Mesenteric fat pad (tissue), 1 donor: Measurements from ENCODE around the gene OR10H3. TPM values are rescaled to one million over a fixed set of nuclear protein-coding genes. Genes with fewer than 3 reads are reported as not detected.
"Not testable (repeated sequence)": the region's sequence is repeated elsewhere in the genome, so short reads cannot be mapped to it uniquely, and the experiment has no call there.

Experiments used
- DNase-seq: peaks from one replicate; pipeline ENCODE4 v3.0.0-alpha.2; 2020; ENCODE audit warnings: low spot score
- long read RNA-seq: library from polyadenylated mRNA; unstranded; transcript quantifications from one replicate; pipeline ENCODE4 v2.0.0, GENCODE V29; 2020
- total RNA-seq: library from RNA; stranded (reverse); fragmentation: NEBNext Ultra II Directional; extraction: Animal tissue kit (Norgen Biotek cat#: 25700); gene quantifications from one replicate; pipeline ENCODE4 v1.2.1, GENCODE V29; 2021
- donor health status: DM: yes; HTN: yes; CAD: no.

Gene OR10H3, protein sequence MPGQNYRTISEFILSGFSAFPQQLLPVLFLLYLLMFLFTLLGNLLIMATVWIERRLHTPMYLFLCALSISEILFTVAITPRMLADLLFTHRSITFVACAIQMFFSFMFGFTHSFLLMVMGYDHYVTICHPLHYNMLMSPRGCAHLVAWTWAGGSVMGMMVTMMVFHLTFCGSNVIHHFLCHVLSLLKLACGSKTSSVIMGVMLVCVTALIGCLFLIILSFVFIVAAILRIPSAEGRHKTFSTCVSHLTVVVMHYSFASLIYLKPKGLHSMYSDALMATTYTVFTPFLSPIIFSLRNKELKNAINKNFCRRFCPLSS
- not detected for total RNA-seq
- long read RNA-seq, result 0 reads

DNA sequence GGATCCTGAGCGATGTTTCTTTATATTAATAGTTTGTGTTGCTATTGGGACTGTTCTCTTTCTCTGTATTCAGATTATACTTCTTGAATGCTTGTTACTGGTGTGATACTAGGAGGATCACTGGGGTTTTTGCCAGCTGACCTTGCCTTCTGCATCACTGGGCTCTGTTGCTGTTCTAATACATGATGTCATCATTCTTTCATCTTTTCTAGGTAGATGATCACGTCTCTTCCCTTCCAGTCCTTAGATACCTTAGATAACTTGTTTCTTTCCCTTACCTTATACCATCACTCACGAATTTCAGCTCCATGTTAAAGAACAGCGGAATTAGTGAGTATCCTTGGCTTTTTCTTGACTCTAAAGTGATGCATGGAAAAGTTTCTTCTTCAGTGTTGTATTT is at the start of gene OR10H3:
OR10H3 (plus strand) TSS at position 264 of the 400 bp plus-strand sequence. CDS start 3,408 bp downstream, outside the sequence.
- DNase-seq, result no peak

DNA sequence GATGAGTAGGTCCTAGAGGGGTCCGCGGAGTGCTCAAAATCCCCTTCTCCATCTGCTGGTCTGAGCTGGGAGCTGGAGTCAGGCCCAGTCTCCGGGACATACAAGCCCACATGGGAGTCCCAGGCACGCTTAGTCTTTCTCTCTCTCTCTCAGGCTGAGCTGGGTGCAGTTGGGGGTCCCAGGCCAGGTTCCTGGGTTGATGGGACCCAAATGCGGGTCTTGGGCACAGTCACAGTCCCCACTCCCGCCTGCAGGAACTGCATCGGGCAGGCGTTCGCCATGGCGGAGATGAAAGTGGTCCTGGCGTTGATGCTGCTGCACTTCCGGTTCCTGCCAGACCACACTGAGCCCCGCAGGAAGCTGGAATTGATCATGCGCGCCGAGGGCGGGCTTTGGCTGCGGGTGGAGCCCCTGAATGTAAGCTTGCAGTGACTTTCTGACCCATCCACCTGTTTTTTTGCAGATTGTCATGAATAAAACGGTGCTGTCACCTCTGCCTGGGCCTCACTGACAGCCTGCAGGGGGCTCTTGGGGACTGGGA is 41.1 kb upstream of the OR10H3 start:
- DNase-seq, result no peak

DNA sequence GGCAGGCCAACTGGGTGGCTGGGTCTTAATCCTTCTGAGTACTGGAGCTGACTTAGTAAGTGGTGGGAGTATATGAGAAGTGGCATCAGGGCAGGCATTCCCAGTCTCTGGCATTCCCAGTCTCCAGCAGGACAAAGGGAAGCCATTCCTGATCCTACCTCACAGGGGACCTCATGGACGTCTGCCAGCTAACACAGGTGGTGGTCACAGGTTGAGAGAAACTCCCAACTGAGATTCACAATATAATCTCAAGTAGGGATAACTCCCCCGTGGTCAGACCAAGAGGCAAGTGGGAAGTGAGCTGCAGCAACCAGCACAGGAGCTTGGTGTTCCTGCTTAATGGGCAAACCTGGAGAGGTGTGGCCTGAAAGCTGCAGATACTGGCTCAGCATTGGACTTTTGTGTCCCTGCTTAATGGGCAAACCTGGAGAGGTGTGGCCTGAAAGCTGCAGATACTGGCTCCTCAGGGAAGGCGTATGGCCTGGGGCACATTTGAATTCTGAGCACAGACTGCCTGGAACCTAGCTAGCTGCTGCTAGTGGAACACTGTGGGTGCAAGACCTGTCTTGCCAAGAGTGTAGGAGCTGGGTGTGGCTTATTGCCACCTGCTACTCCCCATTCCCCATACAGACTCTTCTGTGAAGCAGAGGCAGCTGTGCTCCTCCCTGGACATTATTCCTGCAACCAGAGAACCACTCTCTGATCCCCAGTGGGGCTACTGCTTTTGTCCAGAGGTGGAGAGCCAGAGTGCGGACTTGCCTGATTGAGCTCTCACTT is 35.8 kb upstream of the OR10H3 start:
- no peak for DNase-seq

DNA sequence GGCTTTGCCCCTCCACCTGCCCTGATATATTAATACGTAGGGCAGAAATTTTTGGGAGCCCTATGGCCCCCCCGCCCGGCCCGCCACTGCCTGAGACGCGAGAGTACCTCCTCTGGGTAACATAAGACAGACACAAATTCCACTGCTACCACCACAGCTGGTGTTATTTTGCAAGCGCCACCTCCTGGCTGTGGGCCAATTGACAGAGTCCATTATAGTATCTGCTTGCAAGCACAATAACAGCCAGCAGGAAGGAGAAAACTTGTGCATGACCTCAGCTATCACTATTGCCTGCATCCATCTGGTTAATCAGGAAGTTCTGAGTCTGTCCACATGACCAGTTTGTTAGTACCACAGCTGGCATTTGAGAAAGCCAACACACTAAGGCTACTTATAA is 35.3 kb upstream of the OR10H3 start:
- no peak for DNase-seq

DNA sequence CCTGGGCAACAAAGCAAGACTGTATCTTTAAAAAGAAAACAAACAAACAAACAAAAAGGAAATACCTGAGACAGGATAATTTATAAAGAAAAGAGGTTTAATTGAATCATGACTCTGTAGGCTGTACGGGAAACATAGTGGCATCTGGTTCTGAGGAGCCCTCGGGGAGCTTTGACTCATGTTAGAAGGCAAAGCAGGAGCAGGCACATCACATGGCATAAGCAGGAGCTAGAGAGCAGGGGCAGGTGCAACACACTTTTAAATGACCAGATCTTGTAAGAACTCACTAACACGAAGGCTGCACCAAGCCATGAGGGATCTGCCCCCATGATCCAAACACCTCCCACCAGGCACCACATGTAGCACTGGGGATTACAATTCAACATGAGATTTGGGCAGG is 23.1 kb upstream of the OR10H3 start:
- no peak for DNase-seq

DNA sequence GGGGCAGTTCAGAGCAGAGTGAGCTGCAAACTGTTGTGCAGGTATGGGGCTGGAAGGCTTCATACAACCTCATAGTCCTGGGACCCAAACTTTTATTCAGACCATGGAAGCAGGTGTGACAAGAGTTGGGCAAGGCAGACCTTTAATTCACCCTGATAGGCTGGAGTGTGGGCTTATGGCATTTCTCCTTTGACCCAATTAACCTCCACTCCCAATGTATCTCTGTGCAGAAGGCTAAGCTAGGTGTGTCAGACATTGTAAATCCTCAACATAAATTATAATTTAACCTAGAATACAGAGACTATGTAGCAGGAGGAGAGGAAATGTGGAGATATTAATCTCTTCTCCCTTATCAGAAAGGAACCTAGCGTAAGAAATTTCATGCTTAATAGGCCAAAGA is 22.1 kb upstream of the OR10H3 start:
- no peak for DNase-seq

DNA sequence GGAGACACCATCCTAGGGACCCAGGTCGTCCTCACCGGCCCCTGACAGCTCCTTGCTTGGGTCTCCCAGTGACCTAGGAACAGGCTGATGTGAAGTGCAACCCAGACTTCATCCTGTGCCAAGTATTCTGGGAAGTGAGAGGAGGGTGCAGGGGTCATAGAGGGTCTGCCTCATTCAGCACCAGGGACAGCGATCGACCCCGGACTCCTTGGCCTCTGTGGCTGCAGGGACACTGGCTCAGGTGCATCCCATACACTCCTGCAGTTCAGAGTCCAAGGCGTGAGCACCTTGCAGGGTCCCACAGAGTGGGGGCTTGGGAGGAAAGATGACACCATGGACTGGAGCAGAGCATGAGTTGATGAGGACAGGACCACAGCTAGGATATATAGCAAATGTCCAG is 20.0 kb upstream of the OR10H3 start:
- no peak for DNase-seq

DNA sequence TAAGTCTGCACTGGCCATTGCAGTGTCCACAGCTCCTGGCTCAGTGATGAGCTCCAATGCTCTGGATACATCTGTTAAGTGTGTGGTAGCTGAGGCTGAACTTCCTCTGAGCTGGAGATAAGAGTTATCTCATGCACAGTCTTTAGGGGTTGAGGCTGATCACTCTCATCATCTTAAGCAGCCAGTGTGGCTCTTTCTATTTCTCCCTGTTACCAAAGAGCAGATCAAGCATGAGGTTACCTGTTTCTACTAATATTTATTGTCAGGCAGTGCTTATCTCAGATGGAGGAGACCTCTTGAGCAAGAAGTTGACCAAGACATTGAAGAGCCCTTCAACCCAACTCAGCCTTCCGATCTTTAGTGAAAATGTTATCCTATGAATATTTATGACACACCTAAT is 16.5 kb upstream of the OR10H3 start:
- no peak for DNase-seq

DNA sequence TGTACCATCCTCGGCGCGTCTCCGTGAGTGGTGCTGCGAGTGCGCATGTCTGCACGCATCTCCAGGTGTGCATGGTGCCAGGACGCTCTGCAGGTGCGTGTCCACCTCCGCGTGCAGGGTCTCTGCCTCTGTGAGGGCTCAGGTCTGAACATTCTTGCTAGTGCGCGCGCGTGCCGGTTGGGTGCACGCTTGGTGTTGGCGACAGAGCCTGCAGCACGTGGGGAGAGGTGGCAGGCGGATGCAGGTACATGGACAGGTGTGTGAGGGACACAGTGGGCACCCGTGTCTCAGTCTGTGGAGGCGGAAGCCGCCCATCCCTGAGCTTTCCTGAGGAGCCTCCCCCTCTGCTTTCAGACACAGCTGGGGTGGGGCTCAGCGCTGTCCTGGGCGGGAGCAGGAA is 14.8 kb upstream of the OR10H3 start:
- no peak for DNase-seq

DNA sequence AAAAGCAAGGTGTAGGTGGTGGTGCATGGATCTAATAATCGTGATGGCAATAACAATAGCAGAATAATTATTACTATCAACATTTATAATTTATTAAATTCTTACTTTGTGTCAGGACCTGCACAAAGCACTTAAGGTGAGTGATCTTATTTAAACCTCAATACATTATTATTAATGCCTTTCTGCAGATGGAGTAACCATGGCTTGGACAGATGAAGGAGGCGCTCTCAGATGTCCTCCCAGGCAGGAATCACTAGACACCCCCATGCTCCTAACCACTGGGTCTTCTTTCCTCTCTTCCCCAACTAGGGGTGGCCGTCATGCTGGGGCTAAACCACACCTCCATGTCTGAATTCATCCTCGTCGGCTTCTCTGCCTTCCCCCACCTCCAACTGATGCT is 10.1 kb upstream of the OR10H3 start, which contains the start of gene OR10H2:
OR10H2 (plus strand) TSS at position 301 of the 400 bp plus-strand sequence; CDS start at position 321, 20 bp downstream.
- DNase-seq, result no peak

DNA sequence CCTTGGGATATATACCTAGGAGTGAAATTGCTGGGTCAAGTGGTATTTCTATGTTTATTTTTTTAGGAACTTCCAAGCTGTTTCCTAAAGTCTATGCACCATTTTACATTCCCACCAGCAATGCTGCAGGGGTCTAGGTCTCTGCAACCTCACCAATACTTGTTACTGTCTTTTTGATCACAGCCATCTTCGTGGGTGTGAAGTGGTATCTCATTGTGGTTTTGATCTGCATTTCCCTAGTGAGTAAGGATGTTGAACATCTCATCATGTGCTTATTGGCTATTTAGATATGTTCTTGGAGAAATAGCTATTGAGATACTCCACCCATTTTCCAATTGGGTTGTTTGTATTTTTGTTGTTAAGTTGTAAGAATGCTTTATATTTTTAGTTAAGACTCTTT is 7.2 kb upstream of the OR10H3 start:
- DNase-seq, result no peak

DNA sequence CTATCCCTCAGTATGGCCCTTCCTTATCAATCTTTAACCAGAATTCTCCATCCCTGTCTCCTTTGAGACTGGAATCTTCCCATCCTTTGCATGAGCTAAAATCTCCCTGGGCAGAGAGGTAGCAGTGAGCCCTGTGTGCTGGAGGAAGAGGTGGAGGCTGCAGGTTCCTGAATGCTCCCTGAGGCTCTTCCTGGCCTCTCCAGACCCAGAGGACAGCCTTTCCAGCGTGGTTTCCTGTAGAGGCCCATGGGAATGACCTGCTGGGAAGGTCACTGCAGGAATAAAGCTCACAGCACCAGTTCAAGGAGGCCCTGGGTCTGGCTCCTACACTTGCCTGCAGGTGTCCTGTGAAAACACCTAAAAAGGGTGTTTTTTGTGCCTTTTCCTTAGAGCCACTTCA is 5.4 kb upstream of the OR10H3 start:
- no peak for DNase-seq

DNA sequence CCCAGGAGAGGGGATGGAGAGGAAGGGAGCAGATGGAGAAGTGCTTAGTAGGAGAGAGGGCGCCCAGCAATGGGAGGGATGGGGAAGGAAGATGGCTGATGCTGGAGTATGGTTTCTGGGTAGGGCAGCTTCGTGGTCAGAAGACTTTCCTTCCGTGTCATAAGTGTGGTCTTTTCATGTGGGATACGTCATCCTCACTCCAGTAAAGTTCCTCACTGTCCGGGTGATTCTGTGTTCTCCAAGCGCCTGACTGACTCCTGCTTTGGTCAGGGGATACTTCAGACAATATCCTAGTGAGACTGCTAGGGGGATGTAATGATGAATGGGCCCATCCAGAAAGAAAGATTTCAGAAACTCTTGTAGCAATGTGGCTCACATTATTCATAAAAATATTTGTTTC is 3.9 kb upstream of the OR10H3 start:
- no peak for DNase-seq

DNA sequence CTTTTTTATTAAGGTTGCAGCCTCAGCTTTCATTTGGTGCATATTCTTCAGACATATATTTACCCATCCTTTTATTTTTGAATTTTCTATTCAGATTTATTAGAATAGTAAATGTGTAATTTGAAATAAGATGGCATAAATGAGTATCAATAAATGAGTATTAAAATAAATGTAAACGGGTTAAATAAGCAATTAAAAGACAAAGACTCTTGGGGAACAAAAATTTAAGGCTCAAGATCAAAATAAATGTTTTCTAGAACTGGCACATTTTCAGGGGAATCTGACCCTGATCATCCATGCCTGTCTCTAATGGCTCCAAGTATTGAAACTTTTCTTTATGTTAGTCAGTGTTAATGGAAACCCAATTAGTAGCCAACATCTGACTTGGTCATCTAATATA is 3.0 kb downstream of the OR10H3 start:
- no peak for DNase-seq

DNA sequence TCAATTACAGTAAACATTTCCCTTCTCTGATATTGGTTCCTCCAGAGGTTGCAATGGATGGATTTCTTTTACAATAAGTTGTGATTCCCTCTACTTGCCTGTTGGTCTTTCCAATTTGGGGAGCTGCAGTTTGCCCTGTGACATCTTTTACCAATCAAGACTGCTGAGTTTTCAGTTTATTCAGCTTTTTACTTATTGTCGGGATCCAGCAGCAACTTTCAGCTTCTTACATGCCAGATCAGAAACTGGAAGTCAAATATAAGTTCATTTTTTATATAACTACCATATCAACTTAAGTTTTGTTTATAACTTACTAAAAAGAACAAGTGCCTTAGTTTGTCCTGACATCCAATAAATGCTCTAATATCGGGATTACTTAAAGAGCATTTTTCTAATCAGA is 10.5 kb downstream of the OR10H3 start:
- no peak for DNase-seq

DNA sequence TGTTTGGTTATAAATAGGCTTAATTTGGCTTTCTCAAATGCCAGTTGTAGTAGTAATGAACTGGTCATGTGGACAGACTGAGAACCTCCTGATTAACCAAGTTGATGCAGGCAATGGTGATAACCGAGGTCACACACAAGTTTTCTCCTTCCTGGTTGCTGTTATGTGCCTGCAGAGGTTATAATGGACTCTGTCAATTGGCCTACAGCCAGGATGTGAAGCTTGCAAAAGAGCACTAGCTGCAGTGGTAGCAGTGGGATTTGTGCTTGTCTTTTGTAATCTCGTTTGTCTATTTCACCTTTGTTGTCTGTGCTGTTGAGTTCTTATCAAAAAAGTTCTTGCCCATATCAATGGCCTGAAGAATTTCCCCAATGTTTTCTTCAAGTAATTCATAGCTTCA is 20.6 kb downstream of the OR10H3 start:
- no peak for DNase-seq

DNA sequence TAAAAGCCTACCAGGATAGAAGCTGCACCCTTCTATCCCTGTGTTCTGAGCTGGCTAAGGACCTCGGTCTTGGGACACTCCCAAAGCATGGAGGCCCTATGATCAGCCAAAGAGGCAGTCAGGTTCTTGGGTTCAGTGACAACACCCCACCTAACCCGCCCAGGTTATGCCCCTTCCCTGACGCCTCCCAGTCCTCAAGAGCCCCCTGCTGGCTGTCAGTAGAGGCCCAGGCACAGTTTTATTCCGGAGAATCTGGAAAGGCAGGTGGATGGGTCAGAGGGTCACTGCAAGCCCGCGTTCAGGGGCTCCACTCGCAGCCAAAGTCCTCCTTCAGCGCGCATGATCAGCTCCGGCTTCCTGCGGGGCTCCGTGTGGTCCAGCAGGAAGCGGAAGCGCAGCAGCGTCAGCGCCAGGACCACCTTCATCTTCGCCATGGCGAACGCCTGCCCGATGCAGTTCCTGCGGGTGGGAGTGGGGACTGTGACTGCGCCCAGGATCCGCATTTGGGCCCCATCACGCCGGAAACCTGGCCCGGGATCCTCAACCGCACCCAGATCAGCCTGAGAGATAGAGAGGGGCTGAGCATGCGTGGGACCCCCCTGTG is 22.3 kb downstream of the OR10H3 start:
- no peak for DNase-seq

DNA sequence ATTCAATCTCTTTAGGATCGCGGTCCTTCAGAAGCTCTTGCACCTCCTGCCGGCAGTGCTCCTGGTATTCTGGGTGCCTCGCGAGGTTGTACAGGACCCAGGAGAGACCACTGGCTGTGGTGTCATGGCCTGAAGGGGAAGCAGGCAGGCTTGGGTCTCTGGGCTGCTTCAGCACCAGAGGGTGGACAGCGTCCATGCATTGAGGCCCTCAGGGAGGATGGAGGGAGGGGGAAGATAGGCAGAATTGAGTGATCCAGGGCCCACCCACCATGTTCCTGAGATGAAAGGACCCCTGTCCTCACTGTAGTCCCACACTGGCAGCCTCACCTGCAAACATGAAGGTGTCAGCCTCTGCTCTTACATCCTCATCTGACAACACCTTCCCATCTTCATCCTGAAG is 31.8 kb downstream of the OR10H3 start:
- DNase-seq, result no peak

DNA sequence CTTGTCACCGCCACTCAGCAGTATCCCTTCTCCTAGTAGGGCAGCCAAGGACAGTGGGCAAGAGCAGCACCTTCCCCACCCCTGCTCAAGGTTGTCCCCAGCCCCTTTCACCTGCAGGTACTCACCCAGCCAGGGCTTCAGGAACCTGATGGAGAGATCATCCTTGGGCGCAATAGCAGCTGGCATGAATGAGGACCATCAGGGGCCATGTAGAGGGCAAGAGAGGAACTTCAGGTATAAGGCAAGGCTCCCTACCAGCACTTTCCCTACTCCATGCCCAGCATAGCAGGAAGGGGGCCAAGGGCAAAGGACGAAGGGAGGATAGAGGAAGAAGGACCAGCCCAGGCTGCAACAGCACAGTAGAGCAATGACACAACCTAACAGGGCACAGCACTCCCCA is 36.4 kb downstream of the OR10H3 start:
- not testable (repeated sequence) for DNase-seq

DNA sequence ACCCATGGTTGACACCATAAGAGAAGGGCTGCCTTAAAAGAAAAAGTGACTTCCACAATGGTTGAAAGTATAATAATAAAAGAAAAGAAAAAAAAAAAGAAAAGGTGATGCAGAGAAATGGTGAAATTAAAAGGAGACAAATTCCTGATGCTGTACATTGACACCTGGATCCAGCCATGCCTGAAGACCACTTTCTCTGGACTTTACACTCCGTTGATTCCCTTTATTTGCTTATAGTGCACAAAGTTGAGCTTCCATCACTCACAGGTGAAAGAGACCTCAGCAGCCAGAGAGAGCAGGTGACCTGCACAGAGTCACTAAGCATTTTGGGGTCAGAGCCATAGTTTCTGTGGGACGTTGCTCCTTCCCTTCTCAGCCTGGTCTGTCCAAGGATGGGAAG is 37.5 kb downstream of the OR10H3 start:
- DNase-seq, result no peak

DNA sequence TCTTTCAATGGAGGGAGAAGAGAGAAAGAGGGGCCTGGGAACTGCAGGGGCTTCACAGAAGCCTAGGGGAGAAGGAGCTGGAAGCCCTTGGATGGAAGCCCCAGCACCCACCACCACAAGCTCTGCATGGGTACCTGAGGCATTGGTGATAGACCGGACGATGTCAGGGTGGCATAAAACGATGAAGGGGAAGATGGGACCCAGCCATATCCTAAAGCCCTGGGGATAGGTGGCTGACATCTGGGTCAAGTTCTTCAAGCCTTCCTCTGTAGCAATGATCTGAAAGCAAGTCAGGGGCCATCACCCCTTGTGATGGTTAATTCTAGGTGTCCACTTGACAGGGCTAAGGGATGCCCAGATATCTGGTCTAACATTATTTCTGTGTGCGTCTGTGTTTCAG is 38.5 kb downstream of the OR10H3 start:
- DNase-seq, result no peak
